HCT116 (cell line): ENCODE data around the gene ZNF12. TPM values are rescaled to one million over a fixed set of nuclear protein-coding genes. Genes with fewer than 3 reads are reported as not detected.

Experiments
- ATAC-seq: fragments of 200-7000 bp; cut with Tn5 transposase; 2 replicates; pipeline ENCODE4 v1.9.1; 2020; ENCODE audit warnings: mild to moderate bottlenecking, moderate library complexity
- BruUV-seq: library from RNA; stranded (reverse); fragments of 400-500 nt; replicated peaks from 2 replicates; lab custom pipeline; 2021; lab: Mats Ljungman, UMichigan
- CTCF ChIA-PET: fragments of 300-600 bp; sonication (Branson Sonifier 250); formaldehyde crosslinking; loops from one replicate; lab custom pipeline; 2021; ENCODE audit warnings: antibody characterized with exemption; lab: Charles Lee
- POLR2A ChIA-PET: fragments of 300-600, 350-600 bp; sonication (Branson Sonifier 250); formaldehyde crosslinking; loops from one replicate; lab custom pipeline; 2021; ENCODE audit warnings: antibody characterized with exemption; lab: Charles Lee
- RAD21 ChIA-PET, 2 experiments: fragments of 300-600 bp; sonication (Branson Sonifier 250); formaldehyde crosslinking; loops; one replicate each; lab custom pipeline; 2023; ENCODE audit warnings: low total read pairs in 2 of 2; ENCODE audit not compliant: uncharacterized antibody in 2 of 2, unreplicated experiment in 2 of 2, low non-redundant PET in 1 of 2; lab: Charles Lee
- DNase-seq: peaks from one replicate; pipeline ENCODE4 v3.0.0-alpha.2; 2010; ENCODE audit warnings: low read depth, low spot score
- H2AFZ ChIP-seq: fragments of 200-600 bp; shearing (Covaris generic), sonication (generic); 2 replicates; pipeline ENCODE4 v1.6.1; 2017; ENCODE audit warnings: low read depth, mixed run types, mixed read lengths, antibody characterized with exemption, low read length; ENCODE audit not compliant: poor library complexity, severe bottlenecking
- H3K27ac ChIP-seq: 2 replicates; pipeline ENCODE4 v1.5.1; 2012; ENCODE audit warnings: low read depth, low read length
- H3K27me3 ChIP-seq: fragments of 200-600 bp; sonication (generic); 2 replicates; pipeline ENCODE4 v1.6.1; 2016; ENCODE audit warnings: mixed run types, low read length, mixed read lengths; ENCODE audit not compliant: insufficient read depth
- H3K36me3 ChIP-seq, 2 experiments: fragments of 200-500 bp in 1 of 2; fragments of 200-600 bp in 1 of 2; sonication (Bioruptor generic) in 1 of 2; sonication (generic) in 1 of 2; 2 replicates each; pipeline versions ENCODE4 v1.5.1 to v1.6.1; 2014 to 2016; ENCODE audit warnings: low read length in 2 of 2, inconsistent platforms in 1 of 2, mixed read lengths in 1 of 2, mixed run types in 1 of 2; ENCODE audit not compliant: insufficient read depth in 2 of 2, control insufficient read depth in 1 of 2
- H3K4me1 ChIP-seq, 2 experiments: fragments of 200-600 bp in 1 of 2; sonication (generic) in 1 of 2; 2 replicates each; pipeline versions ENCODE4 v1.5.1 to v1.6.1; 2012 to 2017; ENCODE audit warnings: low read length in 2 of 2, inconsistent platforms in 1 of 2, mild to moderate bottlenecking in 1 of 2, mixed read lengths in 1 of 2, mixed run types in 1 of 2, moderate library complexity in 1 of 2; ENCODE audit not compliant: insufficient read depth in 2 of 2, control insufficient read depth in 1 of 2
- H3K4me2 ChIP-seq: fragments of 200-600 bp; sonication (generic); 2 replicates; pipeline ENCODE4 v1.6.1; 2017; ENCODE audit warnings: mixed run types, low read length, mixed read lengths
- H3K4me3 ChIP-seq, 2 experiments: fragments of 200-600 bp in 1 of 2; sonication (generic) in 1 of 2; replicated peaks in 1 of 2; 2 replicates each; pipeline ENCODE4 v1.5.1; 2011 to 2016; ENCODE audit warnings: low read length in 2 of 2, control low read depth in 1 of 2, low read depth in 1 of 2, mild to moderate bottlenecking in 1 of 2, mixed read lengths in 1 of 2, mixed run types in 1 of 2
- H3K79me2 ChIP-seq: fragments of 200-600 bp; sonication (generic); 2 replicates; pipeline ENCODE4 v1.6.1; 2017; ENCODE audit warnings: mild to moderate bottlenecking, mixed run types, low read length, moderate library complexity, mixed read lengths; ENCODE audit not compliant: insufficient read depth
- H3K9ac ChIP-seq: fragments of 200-600 bp; sonication (generic); 2 replicates; pipeline ENCODE4 v1.6.1; 2016; ENCODE audit warnings: low read length, mixed read lengths
- H3K9me2 ChIP-seq: fragments of 200-600 bp; sonication (generic), shearing (Covaris generic); 2 replicates; pipeline ENCODE4 v1.6.1; 2017; ENCODE audit warnings: mixed run types, mild to moderate bottlenecking, moderate library complexity; ENCODE audit not compliant: insufficient read depth
- H3K9me3 ChIP-seq, 2 experiments: fragments of 200-500 bp in 1 of 2; fragments of 200-600 bp in 1 of 2; sonication (Bioruptor generic) in 1 of 2; sonication (generic) in 1 of 2; 2 replicates each; pipeline ENCODE4 v1.6.1; 2014 to 2017; ENCODE audit warnings: low read length in 2 of 2, mixed read lengths in 2 of 2, inconsistent platforms in 1 of 2, low read depth in 1 of 2, mild to moderate bottlenecking in 1 of 2, mixed run types in 1 of 2, moderate library complexity in 1 of 2; ENCODE audit not compliant: control insufficient read depth in 1 of 2, insufficient read depth in 1 of 2
- H4K20me1 ChIP-seq: fragments of 200-600 bp; sonication (generic), shearing (Covaris generic); 2 replicates; pipeline ENCODE4 v1.6.1; 2017; ENCODE audit warnings: mixed run types, mild to moderate bottlenecking, moderate library complexity; ENCODE audit not compliant: insufficient read depth
- CTCF ChIP-seq, 3 experiments: fragments of 200-600 bp in 1 of 3; sonication (generic) in 1 of 3; IDR thresholded peaks in 2 of 3; conservative IDR thresholded peaks in 1 of 3; 2 replicates each; pipeline ENCODE4 v1.5.1; 2012 to 2017; ENCODE audit warnings: low read depth in 2 of 3, low read length in 2 of 3, antibody characterized with exemption in 1 of 3, borderline replicate concordance in 1 of 3, control low read depth in 1 of 3, mild to moderate bottlenecking in 1 of 3, mixed read lengths in 1 of 3, mixed run types in 1 of 3, moderate library complexity in 1 of 3; ENCODE audit not compliant: insufficient read depth in 1 of 3
- EGR1 ChIP-seq: IDR thresholded peaks from 2 replicates; pipeline ENCODE4 v1.6.1; 2012; ENCODE audit warnings: low read depth
- ELF1 ChIP-seq: IDR thresholded peaks from 2 replicates; pipeline ENCODE4 v1.6.1; 2012; ENCODE audit warnings: low read depth, borderline replicate concordance
- EZH2 ChIP-seq: fragments of 200-600 bp; sonication (generic); IDR thresholded peaks from 2 replicates; pipeline ENCODE4 v1.6.1; 2017; ENCODE audit warnings: antibody characterized with exemption, mixed run types
- FOSL1 ChIP-seq: IDR thresholded peaks from 2 replicates; pipeline ENCODE4 v1.6.1; 2012; ENCODE audit warnings: low read depth
- POLR2A ChIP-seq: IDR thresholded peaks from 2 replicates; pipeline ENCODE4 v1.7.0; 2011; ENCODE audit warnings: borderline replicate concordance; ENCODE audit not compliant: insufficient read depth, insufficient read length; ENCODE audit errors: extremely low read depth
- POLR2AphosphoS5 ChIP-seq: IDR thresholded peaks from 2 replicates; pipeline ENCODE4 v1.6.1; 2011; ENCODE audit warnings: mild to moderate bottlenecking, low read depth, low read length, moderate library complexity
- RAD21 ChIP-seq: IDR thresholded peaks from 2 replicates; pipeline ENCODE4 v1.6.1; 2012; ENCODE audit warnings: low read depth, mild to moderate bottlenecking
- ZNF274 ChIP-seq: fragments of 200-500 bp; sonication (Bioruptor generic); IDR thresholded peaks from 2 replicates; pipeline ENCODE4 v1.6.1; 2014; ENCODE audit warnings: mild to moderate bottlenecking, low read depth, low read length, inconsistent platforms
- intact Hi-C: fragments of 100-400 bp; cut with micrococcal nuclease; formaldehyde crosslinking; loops from 2 replicates; pipeline ENCODE4 v1.10.0; 2022
- total RNA-seq: library from RNA; stranded (reverse); gene quantifications from one replicate; pipeline ENCODE4 v1.2.1, GENCODE V29; 2021; ENCODE audit not compliant: unreplicated experiment
- TF ChIP-seq, protein P1 (sequence below): IDR thresholded peaks from 2 replicates; pipeline ENCODE4 v1.6.1; 2012

Gene ZNF12
- total RNA-seq, 1 experiment from 2014 or later = 19.0 TPM

- no TSS peak for BruUV-seq
- Histone ChIP-seq H3K27me3 (no peaks in the 10 kb centered on the region), H2AFZ (no peak overlapping the region), H3K4me2 (no peak overlapping the region), H3K4me3 (no peak overlapping the region), H3K4me1 (no peaks in the 10 kb centered on the region), H3K9me3 (no peaks in the 10 kb centered on the region; a peak in 1 of 4 replicates), H4K20me1 (no peaks in the 10 kb centered on the region), H3K79me2 (peaks cover 6% of the 10 kb centered on the region; the same call in 1 of the 2 replicates), H3K27ac (no peak overlapping the region), H3K36me3 (peaks cover 11 to 53% of the 10 kb centered on the region in 2 experiments; a peak in 3 of 4 replicates), H3K9ac (no peak overlapping the region), H3K9me2 (no peaks in the 10 kb centered on the region)
- DNase-seq = no peak
- POLR2A ChIA-PET = no interaction called here
- no peak for ATAC-seq
- intact Hi-C loops = no loop called here
- RAD21 ChIA-PET = no interaction called here
- CTCF ChIA-PET = no interaction called here
- TF ChIP-seq POLR2A = no peak
- no peak for TF ChIP-seq RAD21
- TF ChIP-seq ELF1 = no peak
These were observed 58.0 kb downstream of the ZNF12 start for GRCh38 chr7:6648815-6649104.

GRCh38 chr7:6648066-6648814 is 58.5 kb downstream of the ZNF12 start:
- ChIA-PET POLR2A (no interaction called here), RAD21 (no interaction called here)
- TF ChIP-seq EZH2 (no peak), ZNF274 (no peak), FOSL1 (no peak), ELF1 (no peak), POLR2A (no peak), RAD21 (no peak), EGR1 (no peak), POLR2AphosphoS5 (no peak), CTCF (IDR thresholded peaks at IDR 0.05 in 2 of 3, conservative IDR thresholded peaks at IDR 0.05 in 1 of 3; ENCODE audit: borderline replicate concordance in 1 of 3, insufficient read depth in 1 of 3, low read depth in 2 of 3, low read length in 2 of 3) (no peak)
- TF ChIP-seq, protein P1, sequence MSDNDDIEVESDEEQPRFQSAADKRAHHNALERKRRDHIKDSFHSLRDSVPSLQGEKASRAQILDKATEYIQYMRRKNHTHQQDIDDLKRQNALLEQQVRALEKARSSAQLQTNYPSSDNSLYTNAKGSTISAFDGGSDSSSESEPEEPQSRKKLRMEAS = no peak
- TF ChIP-seq, all 23 proteins: peak for 0
- H2AFZ ChIP-seq = no peak overlapping the region
- ATAC-seq (no peak), DNase-seq (no peak)
- no peaks in the 10 kb centered on the region; a peak in 1 of 4 replicates for H3K9me3 ChIP-seq
- H4K20me1 ChIP-seq = no peaks in the 10 kb centered on the region
- H3K4me1 ChIP-seq = no peaks in the 10 kb centered on the region
- no peaks in the 10 kb centered on the region for H3K9me2 ChIP-seq
- H3K27ac ChIP-seq = no peak overlapping the region
- no peak overlapping the region for H3K4me3 ChIP-seq
- H3K79me2 ChIP-seq = peaks cover 6% of the 10 kb centered on the region; the same call in 1 of the 2 replicates
- no peak overlapping the region for H3K4me2 ChIP-seq
- intact Hi-C loops = no loop called here
- BruUV-seq = no TSS peak
- H3K36me3 ChIP-seq = peaks cover 13 to 53% of the 10 kb centered on the region in 2 experiments; a peak in 3 of 4 replicates
- CTCF ChIA-PET = no interaction called here
- no peaks in the 10 kb centered on the region for H3K27me3 ChIP-seq
- H3K9ac ChIP-seq = no peak overlapping the region
